Adipose tissue (tissue), 3 donors: ENCODE data around the gene TNRC6B. TPM values are rescaled to one million over a fixed set of nuclear protein-coding genes. Genes with fewer than 3 reads are reported as not detected.

Experiments used
- H3K27ac ChIP-seq: one replicate; pipeline ENCODE4 v1.5.1; 2013; ENCODE audit warnings: low read depth, low read length
- WGBS, 3 donors: extraction: QIAGEN DNeasy Blood & Tissue Kit; methylation state at CpG; one replicate each; pipeline ENCODE4 v1.1.7; 2013; 5-methylcytosine and 5-hydroxymethylcytosine counted together
- polyA plus RNA-seq, 3 donors: library from polyadenylated mRNA; stranded (reverse); fragments of 200-250 nt; gene quantifications; one replicate each; pipeline ENCODE4 v1.2.3, GENCODE V29; 2013
- donor health status: healthy with polysubstance abuse.
- donor health status: Bipolar disorder and iron deficiency.
- donor health status: healthy.

Gene TNRC6B
- polyA plus RNA-seq, 3 donors: 1.7 to 7.2 (median 3.4) TPM

DNA sequence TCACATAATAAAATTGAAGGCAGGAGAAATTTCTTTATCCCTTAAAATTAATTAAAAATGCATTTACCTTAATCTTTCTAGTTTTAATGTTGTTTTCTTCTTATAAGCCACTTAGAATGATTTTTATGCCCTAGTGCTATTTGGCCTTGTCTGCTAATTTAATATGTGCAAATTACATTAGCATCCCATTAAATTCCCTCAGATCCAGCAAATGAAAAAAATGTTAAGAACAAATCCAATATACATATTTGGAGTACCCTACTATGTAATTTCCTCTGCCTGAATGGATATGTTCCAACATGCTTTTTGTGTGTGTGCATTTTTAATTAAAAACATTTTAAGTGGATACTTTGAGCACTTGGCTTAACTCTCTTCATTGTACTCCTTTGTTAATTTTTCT is 56.9 kb downstream of the TNRC6B start:
- no peak overlapping the region for H3K27ac ChIP-seq

DNA sequence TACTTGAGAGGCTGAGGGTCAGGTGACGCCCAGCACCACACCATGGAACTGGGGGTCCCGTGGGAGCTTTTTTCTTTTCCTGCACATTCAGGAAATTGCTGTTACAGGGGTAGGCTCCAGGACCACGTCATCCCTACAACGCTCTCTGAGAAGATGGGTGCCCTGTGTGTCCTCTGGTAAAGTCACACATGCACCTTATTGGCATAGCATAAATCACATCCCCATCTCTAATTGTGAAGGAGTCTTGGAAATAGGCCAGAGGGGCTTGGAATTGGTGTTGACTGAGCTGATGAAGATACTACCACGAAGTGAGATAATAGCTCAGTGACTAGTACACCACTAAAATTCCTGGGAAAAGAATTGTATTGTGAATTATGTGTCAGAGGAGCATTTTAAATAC is 57.6 kb downstream of the TNRC6B start:
- no peak overlapping the region for H3K27ac ChIP-seq
- WGBS, 3 donors: 50 to 74% (median 57%) methylated on average over 5 of the region's 5 CpGs

DNA sequence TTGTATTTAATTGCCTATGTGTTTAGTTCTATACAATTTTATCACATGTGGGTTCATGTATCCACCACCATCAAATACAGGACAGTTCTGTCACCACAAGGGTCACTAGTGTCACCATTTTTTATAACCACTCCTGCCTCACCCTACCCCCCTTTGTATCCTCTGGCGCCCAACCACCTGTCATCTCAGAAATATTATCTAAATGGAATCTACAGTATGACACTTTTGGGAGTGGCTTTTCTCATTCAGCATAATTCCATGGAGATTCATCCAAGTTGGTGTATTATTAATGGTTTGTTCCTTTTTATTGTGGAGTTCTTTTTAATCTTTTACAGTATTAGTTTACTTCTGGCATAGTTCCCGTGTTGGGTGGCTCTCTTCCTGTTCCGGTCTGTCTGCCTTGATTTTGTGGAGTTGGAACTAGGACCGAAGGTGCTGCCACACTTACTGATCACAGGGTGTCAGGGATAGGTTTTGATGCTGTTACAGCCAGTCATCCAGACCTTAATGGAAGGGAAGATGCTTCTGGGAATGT is 58.5 kb downstream of the TNRC6B start:
- 65 to 73% (median 69%) methylated on average over 4 of the region's 4 CpGs for WGBS, 3 donors
- no peak overlapping the region for H3K27ac ChIP-seq

DNA sequence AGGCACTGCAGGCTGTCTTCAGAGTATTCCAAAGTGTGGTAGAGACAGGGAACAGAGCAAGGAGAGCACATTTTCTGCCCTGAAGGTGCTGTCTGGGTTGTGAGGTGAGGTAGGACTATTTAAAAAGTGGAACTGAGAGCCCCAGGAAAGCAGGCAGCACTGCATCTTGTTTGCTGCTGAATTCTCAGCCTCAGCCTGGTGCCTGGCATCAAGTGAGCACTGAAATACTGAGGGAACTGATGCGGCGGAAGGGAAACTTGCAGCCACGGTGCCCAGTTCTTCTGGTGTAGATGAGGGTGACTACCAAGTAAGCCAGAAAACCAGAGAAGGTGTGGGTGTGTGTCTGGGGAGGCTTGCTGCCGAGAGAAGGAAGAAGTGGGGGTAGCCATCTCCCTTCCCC is 59.5 kb downstream of the TNRC6B start:
- no peak overlapping the region for H3K27ac ChIP-seq
- 94 to 100% (median 98%) methylated on average over 4 of the region's 4 CpGs for WGBS, 3 donors

DNA sequence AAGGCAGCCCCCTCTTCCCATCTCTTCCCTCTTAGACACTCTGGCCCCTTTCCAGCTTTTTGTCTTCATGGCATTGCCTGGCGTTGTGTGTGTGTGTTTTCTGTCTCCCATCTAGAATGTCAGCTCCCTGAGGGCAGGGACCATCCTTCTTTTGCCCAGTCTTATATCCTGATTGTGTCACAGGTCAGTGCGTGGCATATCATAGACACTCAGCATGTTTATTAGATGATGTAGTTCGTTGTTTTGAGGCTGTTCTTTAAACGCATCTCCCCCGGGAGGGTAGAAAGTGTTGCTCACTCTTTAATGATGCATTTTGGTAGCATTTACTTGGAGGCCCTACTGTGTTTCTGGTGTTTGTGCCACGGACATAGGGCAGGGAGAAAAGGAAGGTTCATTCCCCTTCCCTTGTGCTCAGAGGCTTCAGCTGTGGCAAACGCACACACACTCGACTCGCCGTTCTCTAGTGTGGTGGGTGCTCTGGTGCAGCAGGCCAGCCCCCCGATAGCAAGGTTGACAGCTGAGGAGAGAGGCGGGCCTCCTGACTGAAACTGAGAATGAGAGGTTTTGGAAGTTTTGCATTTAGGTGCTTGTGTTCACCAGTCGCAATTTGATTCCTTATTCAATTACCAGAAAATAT is 60.2 kb downstream of the TNRC6B start:
- WGBS, 3 donors: 85 to 87% (median 87%) methylated on average over 13 of the region's 13 CpGs

DNA sequence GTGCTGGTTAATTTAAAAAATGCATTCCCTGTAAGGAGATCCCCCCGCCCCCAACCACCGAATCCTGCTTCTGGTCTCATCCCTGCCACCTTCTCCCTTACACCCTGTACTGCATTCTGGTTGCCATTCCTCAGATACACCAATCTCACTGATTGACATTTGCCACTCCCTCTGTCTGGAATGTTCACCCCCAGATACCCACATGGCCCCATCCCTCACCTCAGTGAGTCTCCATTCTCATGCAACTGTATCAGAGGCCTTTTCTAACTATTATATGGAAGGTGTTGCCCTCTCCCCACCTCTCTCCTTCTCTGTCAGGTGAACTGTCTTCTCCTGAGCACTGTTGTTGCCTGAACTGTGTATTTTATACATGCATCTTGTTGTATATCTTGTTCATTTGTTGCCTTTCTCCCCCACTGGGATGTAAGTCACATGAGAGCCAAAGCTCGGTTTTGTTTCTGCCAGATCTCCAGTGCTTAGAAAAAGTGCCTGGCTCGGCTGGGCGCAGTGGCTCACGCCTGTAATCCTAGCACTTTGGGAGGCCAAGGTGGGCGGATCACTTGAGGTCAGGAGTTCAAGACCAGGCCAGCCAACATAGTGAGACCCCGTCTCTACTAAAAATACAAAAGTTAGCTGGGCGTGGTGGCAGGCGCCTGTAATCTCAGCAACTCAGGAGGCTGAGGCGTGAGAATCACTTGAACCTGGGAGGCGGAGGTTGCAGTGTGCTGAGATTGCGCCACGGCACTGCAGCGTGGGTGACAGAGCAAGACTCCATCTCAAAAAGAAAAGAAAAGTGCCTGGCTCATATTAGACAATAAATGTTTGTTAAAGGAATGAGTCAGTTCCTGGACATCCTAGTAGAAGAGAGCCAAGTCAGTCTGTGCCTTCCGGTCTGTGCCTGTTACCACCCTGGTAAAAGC is 61.0 kb downstream of the TNRC6B start:
- WGBS, 3 donors: 58 to 87% (median 63%) methylated on average over 16 of the region's 16 CpGs
- H3K27ac ChIP-seq: no peak overlapping the region

More for the DNA sequence above, 60.2 kb downstream of the TNRC6B start:
- no peak overlapping the region for H3K27ac ChIP-seq

DNA sequence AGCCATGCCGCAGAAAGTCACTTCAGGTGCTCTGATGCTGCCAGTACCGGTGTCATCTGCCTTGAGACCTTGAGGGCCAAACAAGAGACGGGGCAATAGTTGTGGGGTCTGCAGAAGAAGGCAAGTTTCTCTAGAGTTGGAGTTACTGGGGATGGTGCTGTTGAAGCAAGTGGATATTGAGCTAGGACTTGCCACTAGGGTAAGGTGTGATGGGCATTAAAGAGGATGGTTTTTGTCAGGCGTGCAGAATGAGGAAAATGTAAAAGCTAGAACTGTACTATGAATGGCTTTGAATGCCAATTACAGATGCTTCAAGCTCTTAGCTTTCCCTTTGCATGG is 61.6 kb downstream of the TNRC6B start:
- 85 to 88% (median 87%) methylated on average over 4 of the region's 4 CpGs for WGBS, 3 donors
- H3K27ac ChIP-seq: no peak overlapping the region

DNA sequence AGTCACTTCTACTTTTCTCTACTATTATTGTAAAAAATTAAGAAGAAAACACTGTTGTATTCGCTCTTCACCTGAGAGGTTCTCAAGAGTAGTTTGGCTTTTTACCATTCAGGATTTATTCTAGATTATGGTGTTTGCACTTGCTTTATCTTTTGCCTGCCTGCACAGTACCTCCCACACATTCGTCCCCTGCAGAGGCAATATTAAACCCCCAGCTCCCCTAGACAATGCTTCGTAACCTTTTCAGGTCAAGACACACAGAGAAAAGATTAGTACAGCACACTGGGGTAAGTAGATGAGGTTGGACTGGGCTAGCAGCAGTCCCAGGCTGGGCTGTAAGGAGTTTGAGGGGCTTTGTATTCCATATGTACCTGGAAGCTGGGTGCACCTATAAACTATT is 62.4 kb downstream of the TNRC6B start:
- WGBS, 3 donors: 36 to 90% (median 89%) methylated on average over 3 of the region's 3 CpGs
- H3K27ac ChIP-seq: no peak overlapping the region

DNA sequence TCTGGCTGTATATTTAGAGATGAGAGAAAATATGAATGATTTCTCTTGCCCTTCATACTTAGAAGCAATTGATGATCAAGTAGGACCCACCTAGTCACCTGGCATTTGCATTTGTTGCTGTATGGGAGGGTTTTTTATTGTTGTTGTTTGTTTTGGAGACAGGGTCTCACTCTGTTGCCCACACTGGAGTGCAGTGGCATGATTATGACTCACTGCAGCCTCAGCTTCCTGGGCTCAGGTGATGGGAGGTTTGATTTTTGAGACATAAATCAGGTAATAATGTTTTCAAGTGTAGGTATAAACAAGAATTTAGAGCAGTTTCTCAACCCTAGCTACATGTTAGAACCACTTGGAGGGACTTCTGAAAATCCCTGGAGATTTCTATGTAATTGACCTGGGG is 63.0 kb downstream of the TNRC6B start:
- H3K27ac ChIP-seq: no peak overlapping the region

DNA sequence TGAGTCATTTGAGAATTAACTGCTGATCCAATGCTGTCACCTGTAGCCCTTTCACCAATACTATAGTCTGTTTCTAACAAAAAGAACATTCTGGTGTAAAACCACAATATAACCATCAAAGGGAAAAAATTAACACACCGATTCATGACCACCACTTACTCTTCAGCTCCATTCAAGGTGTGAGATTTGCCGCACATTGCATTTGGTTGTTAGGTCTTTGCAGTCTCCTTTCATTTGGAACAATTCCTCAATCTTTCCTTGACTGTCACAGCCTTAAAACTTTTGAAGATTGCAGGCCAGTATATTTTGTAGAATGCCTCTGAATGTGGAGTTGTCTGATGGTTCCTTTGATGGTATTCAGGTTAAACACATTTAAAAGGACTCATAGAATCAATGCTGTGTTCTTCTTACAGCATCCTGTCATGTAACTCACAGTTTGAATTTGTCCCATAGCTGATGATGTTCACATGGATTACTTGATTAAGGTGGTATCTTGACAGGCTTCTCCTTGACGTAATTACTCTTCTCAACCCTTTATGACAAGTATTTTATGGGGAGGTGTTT is 63.6 kb downstream of the TNRC6B start:
- WGBS, 3 donors: 83 to 91% (median 85%) methylated on average over 3 of the region's 3 CpGs
- H3K27ac ChIP-seq: no peak overlapping the region

DNA sequence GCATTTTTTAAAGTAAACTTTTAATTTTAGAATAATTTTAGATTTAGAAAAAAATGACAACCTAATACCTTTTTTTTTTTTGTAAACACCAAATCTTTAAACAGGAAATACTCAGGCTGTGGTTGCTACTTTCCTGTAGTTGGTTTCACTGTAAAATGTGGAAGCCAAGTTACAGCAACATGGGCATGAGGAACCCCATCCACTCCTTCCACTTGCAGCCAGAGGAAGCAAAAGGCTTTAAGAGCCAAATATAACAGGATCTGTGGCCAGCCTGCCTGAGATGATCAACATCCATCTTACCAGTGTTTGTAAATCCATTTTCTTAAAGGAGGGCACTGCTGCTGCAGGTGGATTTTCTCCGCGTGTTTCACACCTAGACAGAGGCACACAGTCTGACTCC is 66.2 kb downstream of the TNRC6B start:
- 53 to 76% (median 75%) methylated on average over 2 of the region's 2 CpGs for WGBS, 3 donors

DNA sequence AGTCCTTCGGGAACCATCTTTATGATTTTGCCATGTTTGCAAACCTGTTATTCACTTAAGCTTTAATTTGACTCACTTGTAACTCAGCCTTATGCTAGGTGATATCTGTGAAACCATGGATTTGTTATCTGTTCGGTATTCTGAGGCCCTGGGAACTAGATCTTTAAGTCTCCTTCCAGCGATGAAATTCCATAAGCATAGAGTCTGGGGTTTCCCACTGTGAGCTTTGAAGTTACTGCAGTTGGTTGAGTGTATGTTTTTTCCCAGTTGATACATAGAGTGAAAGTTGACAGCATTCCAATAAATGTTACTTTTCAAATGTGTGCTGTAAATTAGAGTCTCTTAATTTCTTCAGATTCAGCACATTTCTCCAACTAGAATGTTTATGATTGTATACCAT is 66.9 kb downstream of the TNRC6B start:
- WGBS, 3 donors: 51 to 97% (median 96%) methylated on average over 3 of the region's 3 CpGs
- H3K27ac ChIP-seq: no peak overlapping the region

More for the DNA sequence above, 66.2 kb downstream of the TNRC6B start:
- H3K27ac ChIP-seq: no peak overlapping the region

DNA sequence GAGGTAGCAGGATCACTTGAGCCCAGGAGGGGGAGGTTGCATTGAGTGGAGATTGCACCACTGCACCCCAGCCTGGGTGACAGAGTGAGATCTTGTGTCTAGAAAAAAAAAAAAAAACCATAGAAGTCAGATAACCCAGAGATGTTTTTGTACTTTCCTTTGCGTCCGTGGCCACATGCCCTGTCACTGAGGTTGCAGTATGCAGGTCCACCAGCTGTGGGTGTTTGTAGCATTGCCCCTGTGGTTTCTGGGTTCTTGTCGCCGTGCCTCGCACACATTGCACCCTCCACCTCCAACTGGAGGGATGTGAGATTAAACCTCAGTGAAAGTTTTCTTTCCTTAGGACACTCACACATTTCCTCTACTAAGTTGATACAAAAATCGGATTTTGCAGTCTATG is 70.3 kb downstream of the TNRC6B start:
- 75 to 87% (median 78%) methylated on average over 6 of the region's 6 CpGs for WGBS, 3 donors
- no peak overlapping the region for H3K27ac ChIP-seq

DNA sequence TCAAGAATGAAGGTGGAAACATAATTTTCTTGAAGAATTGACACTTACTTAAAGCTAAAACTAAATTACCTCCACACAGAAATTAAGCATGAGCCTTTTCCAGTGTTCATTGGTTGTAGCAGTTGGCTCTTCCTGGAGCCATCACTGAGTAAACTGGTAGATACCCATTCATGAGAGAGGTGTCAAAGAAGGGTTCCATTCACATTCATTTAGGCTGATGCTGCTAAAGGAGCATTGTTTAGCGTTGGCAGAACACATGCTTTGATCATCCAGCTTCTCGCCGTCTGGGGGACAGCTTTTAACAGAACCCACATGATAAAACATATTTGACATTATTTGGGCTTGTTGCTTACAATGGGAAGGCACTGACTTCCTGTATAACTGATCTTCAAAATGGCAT is 71.6 kb downstream of the TNRC6B start:
- WGBS, 3 donors: 77 to 82% (median 79%) methylated on average over 3 of the region's 3 CpGs

DNA sequence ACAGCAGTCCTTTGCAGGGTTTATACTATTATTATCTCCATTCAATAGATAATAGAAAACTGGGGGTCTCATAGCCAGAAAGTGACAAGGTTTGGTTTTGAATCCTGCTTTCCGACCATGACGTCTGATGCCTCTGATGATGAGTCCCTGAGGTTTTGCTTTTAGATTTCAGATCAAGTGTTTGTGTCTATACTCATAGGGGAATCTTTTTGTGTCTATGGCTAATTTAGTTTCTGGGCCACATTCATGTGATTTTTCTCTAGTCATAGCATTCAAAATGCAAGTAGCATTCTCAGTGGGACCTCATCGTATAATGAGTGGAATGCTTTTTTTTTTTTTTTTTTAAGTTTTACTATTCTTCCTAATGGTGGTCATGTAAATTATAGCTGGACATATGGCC is 72.9 kb downstream of the TNRC6B start:
- WGBS, 3 donors: 90 to 96% (median 93%) methylated on average over 3 of the region's 3 CpGs
- H3K27ac ChIP-seq: no peak overlapping the region

More for the DNA sequence above, 71.6 kb downstream of the TNRC6B start:
- H3K27ac ChIP-seq: no peak overlapping the region

DNA sequence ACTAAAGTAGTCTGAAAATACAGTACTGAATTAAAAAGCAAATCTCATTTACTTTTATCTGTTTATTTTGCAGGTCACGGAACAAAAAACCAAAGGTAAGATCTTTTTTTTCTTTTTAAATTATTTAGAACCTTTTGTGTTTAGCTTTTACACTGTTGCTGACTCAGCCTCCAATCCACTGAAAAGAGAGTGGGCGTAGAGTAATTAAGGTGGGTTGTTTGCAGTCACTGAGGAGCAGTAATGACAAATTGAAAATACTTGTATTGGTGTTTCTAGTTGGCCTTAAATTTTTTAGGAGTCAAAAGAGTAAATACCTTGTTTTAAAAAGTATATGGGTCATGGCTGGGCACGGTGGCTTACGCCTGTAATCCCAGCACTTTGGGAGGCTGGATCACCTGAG is 73.4 kb downstream of the TNRC6B start:
- H3K27ac ChIP-seq: no peak overlapping the region
- 88 to 97% (median 93%) methylated on average over 4 of the region's 4 CpGs for WGBS, 3 donors

DNA sequence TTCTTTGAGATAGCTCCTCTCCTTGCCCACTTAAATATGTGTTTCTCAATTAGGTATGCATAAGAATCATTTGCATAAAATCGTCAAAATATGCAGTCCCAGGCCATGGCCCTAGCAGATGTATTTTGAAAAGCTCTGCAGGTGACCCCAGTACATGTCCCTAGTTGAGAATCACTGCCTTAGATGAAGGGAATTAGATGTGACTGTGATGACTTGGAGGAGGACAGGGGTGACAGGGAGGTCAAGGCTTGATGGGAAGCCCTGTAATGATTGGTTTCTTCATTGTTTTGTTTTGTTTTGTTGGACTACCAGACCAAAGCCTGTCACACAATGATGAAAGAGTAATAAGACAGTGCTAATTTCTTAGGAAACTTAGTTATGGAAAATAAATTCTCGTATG is 74.4 kb downstream of the TNRC6B start:
- WGBS, 3 donors: 85 to 90% (median 88%) methylated on average over 2 of the region's 2 CpGs

DNA sequence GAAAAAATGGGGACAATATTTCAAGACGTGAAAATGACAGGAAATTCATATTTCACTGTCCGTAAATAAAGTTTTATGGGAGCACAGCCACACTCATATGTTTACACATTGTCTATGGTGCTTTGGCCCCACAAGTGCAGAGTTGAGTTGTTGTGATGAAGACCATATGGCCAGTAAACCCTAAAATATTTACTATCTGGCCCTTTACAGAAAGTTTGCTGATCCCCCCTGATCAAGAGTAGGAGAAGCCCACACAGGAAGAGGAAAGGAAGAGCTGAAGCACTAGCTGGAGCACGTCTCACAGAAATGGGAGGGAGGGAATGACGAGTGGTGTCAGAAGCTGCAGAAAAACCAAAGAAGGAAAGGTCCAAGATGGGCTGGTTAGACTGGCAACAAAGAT is 78.8 kb downstream of the TNRC6B start:
- H3K27ac ChIP-seq: no peak overlapping the region
- WGBS, 3 donors: 69 to 73% (median 71%) methylated on average over 4 of the region's 4 CpGs

More for the DNA sequence above, 74.4 kb downstream of the TNRC6B start:
- H3K27ac ChIP-seq: no peak overlapping the region

DNA sequence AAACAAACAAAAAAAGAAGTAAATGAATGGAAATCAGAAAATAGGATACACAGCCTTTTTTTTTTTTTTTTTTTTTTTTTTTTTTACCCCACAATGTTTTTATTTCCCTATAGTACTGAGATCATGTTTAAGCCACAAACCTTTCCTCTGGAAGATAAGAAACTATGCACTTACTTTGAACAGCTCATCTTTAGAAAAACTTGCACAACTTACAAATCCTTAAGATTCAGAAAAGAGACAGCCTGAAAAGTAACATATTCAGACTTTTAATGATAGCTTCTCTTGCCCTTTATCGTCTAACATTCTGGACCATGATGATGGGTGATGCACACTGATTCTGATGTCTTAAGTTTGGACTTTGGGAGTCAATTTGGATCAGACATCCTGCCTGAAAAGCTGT is 80.3 kb downstream of the TNRC6B start:
- WGBS, 3 donors: 74 to 94% (median 76%) methylated on average over 1 of the region's 1 CpG
- H3K27ac ChIP-seq: no peak overlapping the region
